ENCODE measurements around the gene DYNLT3. TPM values are rescaled to one million over a fixed set of nuclear protein-coding genes. Genes with fewer than 3 reads are reported as not detected.

Gene DYNLT3, protein sequence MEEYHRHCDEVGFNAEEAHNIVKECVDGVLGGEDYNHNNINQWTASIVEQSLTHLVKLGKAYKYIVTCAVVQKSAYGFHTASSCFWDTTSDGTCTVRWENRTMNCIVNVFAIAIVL
- total RNA-seq (2014; rRNA removed; shearing (Covaris generic)) (43.4 and 46.3 TPM in 2 replicates), polyA plus RNA-seq (2016; fragmentation: Nextera tagmentation; extraction: Ambion mirVana) (64.3 and 65.4 TPM in 2 replicates)

- no peaks in the 10 kb centered on the region for H3K27me3 ChIP-seq (replicated peaks; ENCODE audit: insufficient read depth)
- H3K79me2 ChIP-seq (ENCODE audit: insufficient read depth) = no peaks in the 10 kb centered on the region
- TF ChIP-seq EZH2phosphoT487 (IDR thresholded peaks at IDR 0.05; ENCODE audit: insufficient read depth, low read depth) (no peak), EZH2 (IDR thresholded peaks at IDR 0.05; ENCODE audit: insufficient read depth, poor library complexity, severe bottlenecking) (no peak)
- peak; percentile 86 for DNase-seq
- no peaks in the 10 kb centered on the region for H3K9me3 ChIP-seq (ENCODE audit: low read depth)
- H3F3A ChIP-seq (ENCODE audit: insufficient read depth) = no peaks in the 10 kb centered on the region
- 0 out of 2 replicates have a peak, but pooled peaks cover 3% of the 10 kb centered on the region for H3K4me1 ChIP-seq (ENCODE audit: insufficient read depth)
- 1 to 3% methylated on average over 14 to 39 of the region's 67 CpGs for WGBS, 2 experiments (ENCODE audit: low coverage in 1 of 2, low lambda C conversion rate in 2 of 2, missing lambda C conversion rate in 2 of 2)
- H3K4me2 ChIP-seq (ENCODE audit: unreplicated experiment) = peak within 1 kb of the TSS; percentile 78
- H3K27ac ChIP-seq = peak within 1 kb of the TSS; percentile 52
- peak within 1 kb of the TSS; percentile 84 for H3K4me3 ChIP-seq
- in situ Hi-C loops (cut with MboI) = no loop called here
- H4K20me1 ChIP-seq (ENCODE audit: insufficient read depth) = no peaks in the 10 kb centered on the region
- peak within 1 kb of the TSS; percentile 91 for H3K9ac ChIP-seq
- H3K9me2 ChIP-seq (ENCODE audit: insufficient read depth) = no peaks in the 10 kb centered on the region
- peak within 1 kb of the TSS; percentile 94 for H2AFZ ChIP-seq
- H3K36me3 ChIP-seq (ENCODE audit: low read depth) = no peaks in the 10 kb centered on the region
Observed at GRCh38 chrX:37846934-37847732, at the start of gene DYNLT3. DYNLT3 (minus strand) TSS chrX:37847571; CDS start chrX:37847510, 61 bp downstream.

- H3K9ac ChIP-seq = no peak overlapping the region
- no peak overlapping the region for H3K27ac ChIP-seq
- no peaks in the 10 kb centered on the region for H3K4me1 ChIP-seq (ENCODE audit: insufficient read depth)
- no peaks in the 10 kb centered on the region for H3K9me2 ChIP-seq (ENCODE audit: insufficient read depth)
- no peak overlapping the region for H3K4me3 ChIP-seq
- no peak overlapping the region for H2AFZ ChIP-seq
- no peaks in the 10 kb centered on the region for H3K9me3 ChIP-seq (ENCODE audit: low read depth)
- 0 to 18% methylated on average over 1 of the region's 1 CpG for WGBS, 2 experiments (ENCODE audit: low coverage in 1 of 2, low lambda C conversion rate in 2 of 2, missing lambda C conversion rate in 2 of 2)
- no peaks in the 10 kb centered on the region for H3K27me3 ChIP-seq (replicated peaks; ENCODE audit: insufficient read depth)
- in situ Hi-C loops (cut with MboI) = no loop called here
- no peak overlapping the region for H3K4me2 ChIP-seq (ENCODE audit: unreplicated experiment)
- no peaks in the 10 kb centered on the region for H4K20me1 ChIP-seq (ENCODE audit: insufficient read depth)
- no peaks in the 10 kb centered on the region for H3F3A ChIP-seq (ENCODE audit: insufficient read depth)
- peak; percentile 19 for DNase-seq
- no peaks in the 10 kb centered on the region for H3K79me2 ChIP-seq (ENCODE audit: insufficient read depth)
- TF ChIP-seq EZH2phosphoT487 (IDR thresholded peaks at IDR 0.05; ENCODE audit: insufficient read depth, low read depth) = no peak
- TF ChIP-seq EZH2 (IDR thresholded peaks at IDR 0.05; ENCODE audit: insufficient read depth, poor library complexity, severe bottlenecking) = no peak
- no peaks in the 10 kb centered on the region for H3K36me3 ChIP-seq (ENCODE audit: low read depth)
Observed at GRCh38 chrX:37896511-37896890, 49.1 kb upstream of the DYNLT3 start.

DNA sequence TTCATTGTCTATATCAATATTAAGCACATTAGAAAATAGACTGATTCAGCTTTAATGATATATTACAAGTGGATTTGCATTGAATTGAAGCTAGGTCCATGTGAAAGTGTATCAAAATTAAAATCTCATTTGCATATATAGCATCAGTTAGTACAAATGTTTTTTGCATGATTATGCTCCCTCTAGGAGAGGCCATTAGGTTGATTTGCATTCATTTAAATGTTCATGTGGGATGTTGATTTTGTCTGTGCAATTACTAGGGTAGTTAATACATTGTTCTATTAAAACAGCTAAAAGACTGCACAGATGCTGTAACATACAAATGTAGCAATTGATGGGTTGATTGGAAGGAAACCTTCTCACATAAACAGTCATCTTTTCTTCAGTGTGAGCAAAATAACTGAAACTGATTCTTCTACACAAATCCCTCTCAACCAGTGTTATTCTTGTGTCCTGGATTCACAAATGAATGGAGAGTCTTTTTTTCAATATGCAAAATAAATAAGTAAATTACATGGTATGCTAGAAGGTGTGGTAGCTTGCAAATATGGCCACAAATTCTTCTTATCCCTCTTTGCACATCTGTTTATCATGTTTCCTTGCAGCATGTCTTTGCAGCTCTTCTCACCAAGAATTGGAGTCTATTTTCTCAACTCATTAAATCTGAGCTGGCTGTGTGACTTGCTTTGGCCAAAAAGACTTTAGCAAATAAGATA, 48.6 kb upstream of the DYNLT3 start:
- TF ChIP-seq EZH2phosphoT487 (IDR thresholded peaks at IDR 0.05; ENCODE audit: insufficient read depth, low read depth) = no peak
- no peak overlapping the region for H3K4me2 ChIP-seq (ENCODE audit: unreplicated experiment)
- no peaks in the 10 kb centered on the region for H3K27me3 ChIP-seq (replicated peaks; ENCODE audit: insufficient read depth)
- in situ Hi-C loops (cut with MboI) = no loop called here
- H3K4me3 ChIP-seq = no peak overlapping the region
- H3K4me1 ChIP-seq (ENCODE audit: insufficient read depth) = no peaks in the 10 kb centered on the region
- no peaks in the 10 kb centered on the region for H3K36me3 ChIP-seq (ENCODE audit: low read depth)
- no peaks in the 10 kb centered on the region for H3K9me3 ChIP-seq (ENCODE audit: low read depth)
- H4K20me1 ChIP-seq (ENCODE audit: insufficient read depth) = no peaks in the 10 kb centered on the region
- no peak overlapping the region for H3K27ac ChIP-seq
- DNase-seq = no peak
- no peak overlapping the region for H2AFZ ChIP-seq
- no peaks in the 10 kb centered on the region for H3K79me2 ChIP-seq (ENCODE audit: insufficient read depth)
- no peaks in the 10 kb centered on the region for H3K9me2 ChIP-seq (ENCODE audit: insufficient read depth)
- no peak overlapping the region for H3K9ac ChIP-seq
- H3F3A ChIP-seq (ENCODE audit: insufficient read depth) = no peaks in the 10 kb centered on the region

DNA sequence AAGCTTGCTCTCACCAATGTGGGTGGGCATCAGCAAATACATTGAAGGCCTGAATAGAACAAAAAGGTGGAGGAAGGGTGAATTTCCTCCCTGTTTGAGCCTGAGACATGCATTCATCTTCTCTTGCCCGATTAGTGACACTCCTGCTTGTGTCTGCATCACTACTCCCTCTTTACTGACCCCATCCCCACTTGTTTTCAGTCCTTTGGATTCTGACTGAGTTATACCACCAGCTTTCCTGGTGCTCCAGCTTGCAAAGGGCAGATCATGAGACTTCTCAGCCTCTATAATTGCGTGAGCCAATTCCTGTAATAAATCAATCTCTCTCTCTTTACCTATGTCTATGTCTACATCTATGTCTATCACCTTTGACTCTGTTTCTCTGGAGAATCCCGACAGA, 47.4 kb upstream of the DYNLT3 start:
- H3K27me3 ChIP-seq (replicated peaks; ENCODE audit: insufficient read depth) = no peaks in the 10 kb centered on the region
- no peak overlapping the region for H3K4me3 ChIP-seq
- H3K9me2 ChIP-seq (ENCODE audit: insufficient read depth) = no peaks in the 10 kb centered on the region
- no peak overlapping the region for H3K4me2 ChIP-seq (ENCODE audit: unreplicated experiment)
- H3K4me1 ChIP-seq (ENCODE audit: insufficient read depth) = no peaks in the 10 kb centered on the region
- H3K9ac ChIP-seq = no peak overlapping the region
- no peak for DNase-seq
- in situ Hi-C loops (cut with MboI) = no loop called here
- TF ChIP-seq EZH2 (IDR thresholded peaks at IDR 0.05; ENCODE audit: insufficient read depth, poor library complexity, severe bottlenecking) = no peak
- no peak for TF ChIP-seq EZH2phosphoT487 (IDR thresholded peaks at IDR 0.05; ENCODE audit: insufficient read depth, low read depth)
- WGBS, 2 experiments (ENCODE audit: low coverage in 1 of 2, low lambda C conversion rate in 2 of 2, missing lambda C conversion rate in 2 of 2) = 46 to 61% methylated on average over 2 to 3 of the region's 3 CpGs
- no peaks in the 10 kb centered on the region for H3F3A ChIP-seq (ENCODE audit: insufficient read depth)
- H3K27ac ChIP-seq = no peak overlapping the region
- no peaks in the 10 kb centered on the region for H3K79me2 ChIP-seq (ENCODE audit: insufficient read depth)
- H2AFZ ChIP-seq = no peak overlapping the region
- H3K9me3 ChIP-seq (ENCODE audit: low read depth) = no peaks in the 10 kb centered on the region
- no peaks in the 10 kb centered on the region for H4K20me1 ChIP-seq (ENCODE audit: insufficient read depth)
- no peaks in the 10 kb centered on the region for H3K36me3 ChIP-seq (ENCODE audit: low read depth)
